GM23338 (cell line): Measurements from ENCODE around the gene COL15A1. TPM values are rescaled to one million over a fixed set of nuclear protein-coding genes. Genes with fewer than 3 reads are reported as not detected.

ENCODE experiments used
- ATAC-seq: fragments of 200-7000 bp; cut with Tn5 transposase; 3 replicates; pipeline ENCODE4 v1.9.1; 2020
- DNase-seq: peaks from one replicate; pipeline ENCODE4 v3.0.0-alpha.2; 2015; ENCODE audit warnings: low spot score
- H2AFZ ChIP-seq: fragments of 200-600 bp; sonication (generic); 2 replicates; pipeline ENCODE4 v1.8.0; 2016; ENCODE audit warnings: antibody characterized with exemption, mild to moderate bottlenecking, moderate library complexity
- H3F3A ChIP-seq: fragments of 200-600 bp; sonication (generic); replicated peaks from 2 replicates; pipeline ENCODE4 v1.8.0; 2017; ENCODE audit warnings: antibody characterized with exemption, mixed run types, low read depth
- H3K27ac ChIP-seq: fragments of 200-600 bp; sonication (generic); 2 replicates; pipeline ENCODE4 v1.6.1; 2016; ENCODE audit warnings: low read depth
- H3K27me3 ChIP-seq: fragments of 200-600 bp; sonication (generic); 2 replicates; pipeline ENCODE4 v1.8.0; 2016; ENCODE audit warnings: mild to moderate bottlenecking, mixed run types, moderate library complexity; ENCODE audit not compliant: insufficient read depth
- H3K36me3 ChIP-seq: fragments of 200-600 bp; sonication (generic); 2 replicates; pipeline ENCODE4 v1.8.0; 2016; ENCODE audit warnings: mild to moderate bottlenecking; ENCODE audit not compliant: insufficient read depth
- H3K4me1 ChIP-seq: fragments of 200-600 bp; sonication (generic); 2 replicates; pipeline ENCODE4 v1.8.0; 2016; ENCODE audit warnings: mild to moderate bottlenecking, moderate library complexity; ENCODE audit not compliant: insufficient read depth
- H3K4me2 ChIP-seq: fragments of 200-600 bp; sonication (generic); 2 replicates; pipeline ENCODE4 v1.7.1; 2017; ENCODE audit warnings: mixed run types
- H3K4me3 ChIP-seq: fragments of 200-600 bp; sonication (generic); 2 replicates; pipeline ENCODE4 v1.6.1; 2016; ENCODE audit warnings: mixed run types
- H3K79me2 ChIP-seq: fragments of 200-600 bp; sonication (generic); replicated peaks from 2 replicates; pipeline ENCODE4 v1.8.0; 2017; ENCODE audit warnings: mild to moderate bottlenecking; ENCODE audit not compliant: insufficient read depth
- H3K9me2 ChIP-seq: fragments of 200-600 bp; sonication (generic); 2 replicates; pipeline ENCODE4 v1.8.0; 2017; ENCODE audit not compliant: insufficient read depth
- H4K20me1 ChIP-seq: fragments of 200-600 bp; sonication (generic); replicated peaks from 2 replicates; pipeline ENCODE4 v1.8.0; 2017; ENCODE audit warnings: mild to moderate bottlenecking; ENCODE audit not compliant: insufficient read depth
- H3K27ac Mint-ChIP-seq: 2 replicates; pipeline ENCODE4 v1.8.0; 2020; ENCODE audit warnings: inconsistent platforms, mild to moderate bottlenecking, moderate library complexity, mixed read lengths
- H3K27me3 Mint-ChIP-seq: 3 replicates; pipeline ENCODE4 v1.8.0; 2022; ENCODE audit warnings: low read depth, mild to moderate bottlenecking, moderate library complexity, mixed read lengths, inconsistent platforms; ENCODE audit not compliant: insufficient read depth, poor library complexity
- H3K36me3 Mint-ChIP-seq: 3 replicates; pipeline ENCODE4 v1.8.0; 2021; ENCODE audit warnings: low read depth, mild to moderate bottlenecking, inconsistent platforms, moderate library complexity, mixed read lengths
- H3K4me1 Mint-ChIP-seq: 3 replicates; pipeline ENCODE4 v1.8.0; 2020; ENCODE audit warnings: mild to moderate bottlenecking, inconsistent platforms, mixed read lengths
- H3K4me3 Mint-ChIP-seq: 3 replicates; pipeline ENCODE4 v1.8.0; 2021; ENCODE audit warnings: moderate library complexity, mild to moderate bottlenecking, inconsistent platforms, mixed read lengths
- H3K9me3 Mint-ChIP-seq: 3 replicates; pipeline ENCODE4 v1.8.0; 2020; ENCODE audit warnings: moderate library complexity, mild to moderate bottlenecking, inconsistent platforms, mixed read lengths
- CREB1 ChIP-seq: fragments of 250-450 bp; sonication (Bioruptor Pico); IDR thresholded peaks from 2 replicates; pipeline ENCODE4 v1.5.0; 2020; ENCODE audit warnings: low read depth, mild to moderate bottlenecking, moderate library complexity
- EZH2 ChIP-seq: fragments of 200-600 bp; sonication (generic); IDR thresholded peaks from one replicate; pipeline ENCODE4 v1.8.0; 2017; ENCODE audit warnings: antibody characterized with exemption, mild to moderate bottlenecking, low read depth; ENCODE audit not compliant: unreplicated experiment
- EZH2phosphoT487 ChIP-seq: fragments of 200-600 bp; sonication (generic); IDR thresholded peaks from one replicate; pipeline ENCODE4 v1.8.1; 2018; ENCODE audit warnings: antibody characterized with exemption; ENCODE audit not compliant: unreplicated experiment
- NANOG ChIP-seq: IDR thresholded peaks from 2 replicates; pipeline ENCODE4 v1.6.1; 2016; ENCODE audit warnings: antibody characterized with exemption, borderline replicate concordance
- STAT1 ChIP-seq: IDR thresholded peaks from one replicate; pipeline ENCODE4 v1.6.1; 2016; ENCODE audit warnings: antibody characterized with exemption; ENCODE audit not compliant: unreplicated experiment
- ZNF114 ChIP-seq: fragments of 250-450 bp; sonication (Bioruptor Pico); IDR thresholded peaks from 2 replicates; pipeline ENCODE4 v1.5.0; 2020; ENCODE audit warnings: mild to moderate bottlenecking, moderate library complexity
- polyA plus RNA-seq: library from polyadenylated mRNA; unstranded; fragments of >200 nt; fragmentation: Nextera tagmentation; extraction: Ambion mirVana; gene quantifications from 2 replicates; pipeline ENCODE4 v1.2.1, GENCODE V29; 2016
- total RNA-seq: library from RNA; depleted of rRNA; stranded (reverse); fragments of >200 nt; shearing (Covaris generic); gene quantifications from 2 replicates; pipeline ENCODE4 v1.2.3, GENCODE V29; 2014
- TF ChIP-seq, protein P1 (sequence below): fragments of 250-450 bp; sonication (Bioruptor Pico); IDR thresholded peaks from 2 replicates; pipeline ENCODE4 v1.5.0; 2020; ENCODE audit warnings: mild to moderate bottlenecking, moderate library complexity
- TF ChIP-seq, protein P2 (sequence below), 2 experiments: fragments of 200-600 bp in 1 of 2; sonication (generic) in 1 of 2; conservative IDR thresholded peaks; 2 replicates each; pipeline versions ENCODE4 v1.5.1 to v1.6.1; 2016 to 2017; ENCODE audit warnings: antibody characterized with exemption in 2 of 2, low read depth in 2 of 2, mild to moderate bottlenecking in 2 of 2, moderate library complexity in 1 of 2

COL15A1 gene
- total and polyA plus RNA-seq, 2 experiments from 2014 or later = 0.17 to 0.18 TPM

DNA sequence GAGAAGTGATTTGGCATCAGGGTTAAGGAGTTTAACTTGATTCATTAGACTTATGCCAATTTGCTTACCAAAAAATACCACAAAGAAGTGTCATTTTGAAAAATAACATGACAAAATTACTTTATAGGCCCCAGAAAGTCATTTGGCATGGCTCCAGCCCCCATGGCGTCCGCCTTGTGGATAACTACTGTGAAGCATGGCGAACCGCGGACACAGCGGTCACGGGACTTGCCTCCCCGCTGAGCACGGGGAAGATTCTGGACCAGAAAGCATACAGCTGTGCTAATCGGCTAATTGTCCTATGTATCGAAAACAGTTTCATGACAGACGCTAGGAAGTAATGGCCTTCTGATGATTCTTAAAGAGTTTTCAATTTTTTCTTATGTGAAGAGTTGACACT lies 125.8 kb downstream of the COL15A1 start (continued):
- TF ChIP-seq, protein P1, sequence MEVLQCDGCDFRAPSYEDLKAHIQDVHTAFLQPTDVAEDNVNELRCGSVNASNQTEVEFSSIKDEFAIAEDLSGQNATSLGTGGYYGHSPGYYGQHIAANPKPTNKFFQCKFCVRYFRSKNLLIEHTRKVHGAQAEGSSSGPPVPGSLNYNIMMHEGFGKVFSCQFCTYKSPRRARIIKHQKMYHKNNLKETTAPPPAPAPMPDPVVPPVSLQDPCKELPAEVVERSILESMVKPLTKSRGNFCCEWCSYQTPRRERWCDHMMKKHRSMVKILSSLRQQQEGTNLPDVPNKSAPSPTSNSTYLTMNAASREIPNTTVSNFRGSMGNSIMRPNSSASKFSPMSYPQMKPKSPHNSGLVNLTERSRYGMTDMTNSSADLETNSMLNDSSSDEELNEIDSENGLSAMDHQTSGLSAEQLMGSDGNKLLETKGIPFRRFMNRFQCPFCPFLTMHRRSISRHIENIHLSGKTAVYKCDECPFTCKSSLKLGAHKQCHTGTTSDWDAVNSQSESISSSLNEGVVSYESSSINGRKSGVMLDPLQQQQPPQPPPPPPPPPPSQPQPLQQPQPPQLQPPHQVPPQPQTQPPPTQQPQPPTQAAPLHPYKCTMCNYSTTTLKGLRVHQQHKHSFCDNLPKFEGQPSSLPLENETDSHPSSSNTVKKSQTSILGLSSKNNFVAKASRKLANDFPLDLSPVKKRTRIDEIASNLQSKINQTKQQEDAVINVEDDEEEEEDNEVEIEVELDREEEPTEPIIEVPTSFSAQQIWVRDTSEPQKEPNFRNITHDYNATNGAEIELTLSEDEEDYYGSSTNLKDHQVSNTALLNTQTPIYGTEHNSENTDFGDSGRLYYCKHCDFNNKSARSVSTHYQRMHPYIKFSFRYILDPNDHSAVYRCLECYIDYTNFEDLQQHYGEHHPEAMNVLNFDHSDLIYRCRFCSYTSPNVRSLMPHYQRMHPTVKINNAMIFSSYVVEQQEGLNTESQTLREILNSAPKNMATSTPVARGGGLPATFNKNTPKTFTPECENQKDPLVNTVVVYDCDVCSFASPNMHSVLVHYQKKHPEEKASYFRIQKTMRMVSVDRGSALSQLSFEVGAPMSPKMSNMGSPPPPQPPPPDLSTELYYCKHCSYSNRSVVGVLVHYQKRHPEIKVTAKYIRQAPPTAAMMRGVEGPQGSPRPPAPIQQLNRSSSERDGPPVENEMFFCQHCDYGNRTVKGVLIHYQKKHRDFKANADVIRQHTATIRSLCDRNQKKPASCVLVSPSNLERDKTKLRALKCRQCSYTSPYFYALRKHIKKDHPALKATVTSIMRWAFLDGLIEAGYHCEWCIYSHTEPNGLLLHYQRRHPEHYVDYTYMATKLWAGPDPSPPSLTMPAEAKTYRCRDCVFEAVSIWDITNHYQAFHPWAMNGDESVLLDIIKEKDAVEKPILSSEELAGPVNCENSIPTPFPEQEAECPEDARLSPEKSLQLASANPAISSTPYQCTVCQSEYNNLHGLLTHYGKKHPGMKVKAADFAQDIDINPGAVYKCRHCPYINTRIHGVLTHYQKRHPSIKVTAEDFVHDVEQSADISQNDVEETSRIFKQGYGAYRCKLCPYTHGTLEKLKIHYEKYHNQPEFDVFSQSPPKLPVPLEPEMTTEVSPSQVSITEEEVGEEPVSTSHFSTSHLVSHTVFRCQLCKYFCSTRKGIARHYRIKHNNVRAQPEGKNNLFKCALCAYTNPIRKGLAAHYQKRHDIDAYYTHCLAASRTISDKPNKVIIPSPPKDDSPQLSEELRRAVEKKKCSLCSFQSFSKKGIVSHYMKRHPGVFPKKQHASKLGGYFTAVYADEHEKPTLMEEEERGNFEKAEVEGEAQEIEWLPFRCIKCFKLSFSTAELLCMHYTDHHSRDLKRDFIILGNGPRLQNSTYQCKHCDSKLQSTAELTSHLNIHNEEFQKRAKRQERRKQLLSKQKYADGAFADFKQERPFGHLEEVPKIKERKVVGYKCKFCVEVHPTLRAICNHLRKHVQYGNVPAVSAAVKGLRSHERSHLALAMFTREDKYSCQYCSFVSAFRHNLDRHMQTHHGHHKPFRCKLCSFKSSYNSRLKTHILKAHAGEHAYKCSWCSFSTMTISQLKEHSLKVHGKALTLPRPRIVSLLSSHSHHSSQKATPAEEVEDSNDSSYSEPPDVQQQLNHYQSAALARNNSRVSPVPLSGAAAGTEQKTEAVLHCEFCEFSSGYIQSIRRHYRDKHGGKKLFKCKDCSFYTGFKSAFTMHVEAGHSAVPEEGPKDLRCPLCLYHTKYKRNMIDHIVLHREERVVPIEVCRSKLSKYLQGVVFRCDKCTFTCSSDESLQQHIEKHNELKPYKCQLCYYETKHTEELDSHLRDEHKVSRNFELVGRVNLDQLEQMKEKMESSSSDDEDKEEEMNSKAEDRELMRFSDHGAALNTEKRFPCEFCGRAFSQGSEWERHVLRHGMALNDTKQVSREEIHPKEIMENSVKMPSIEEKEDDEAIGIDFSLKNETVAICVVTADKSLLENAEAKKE = no peak
- TF ChIP-seq NANOG (no peak), ZNF114 (CRISPR knock-in tag) (no peak), EZH2phosphoT487 (no peak), CREB1 (no peak), STAT1 (no peak)

DNA sequence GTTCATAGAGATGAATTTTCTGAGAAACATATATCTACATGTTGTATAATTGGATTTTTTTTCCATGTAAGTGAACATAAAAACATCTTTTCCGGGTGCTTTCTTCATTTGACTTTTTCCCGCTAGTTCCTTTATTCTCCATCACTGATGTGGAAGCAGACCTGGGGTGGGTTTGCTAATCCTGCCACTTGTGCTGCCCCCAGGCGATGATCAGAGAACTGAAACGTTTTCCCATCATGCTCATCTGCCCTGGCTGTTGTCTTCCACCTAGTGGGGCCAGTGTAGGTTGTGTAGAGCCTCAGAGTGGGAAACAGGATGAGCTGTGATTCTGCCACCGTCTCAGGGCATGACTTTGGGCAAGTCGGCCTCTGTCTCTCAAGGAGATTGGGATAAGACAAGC lies 127.0 kb downstream of the COL15A1 start:
- no peaks in the 10 kb centered on the region for H4K20me1 ChIP-seq
- no peak for DNase-seq
- Mint-ChIP-seq H3K9me3 (no peaks in the 10 kb centered on the region), H3K27ac (no peak overlapping the region), H3K4me3 (no peak overlapping the region), H3K4me1 (no peaks in the 10 kb centered on the region), H3K27me3 (peaks cover 8% of the 10 kb centered on the region), H3K36me3 (no peaks in the 10 kb centered on the region)
- peaks cover 4% of the 10 kb centered on the region; the same call in 1 of the 2 replicates for H3K9me2 ChIP-seq
- H3K27me3 ChIP-seq = no peaks in the 10 kb centered on the region
- H3K27ac ChIP-seq = no peak overlapping the region
- TF ChIP-seq, protein P2, sequence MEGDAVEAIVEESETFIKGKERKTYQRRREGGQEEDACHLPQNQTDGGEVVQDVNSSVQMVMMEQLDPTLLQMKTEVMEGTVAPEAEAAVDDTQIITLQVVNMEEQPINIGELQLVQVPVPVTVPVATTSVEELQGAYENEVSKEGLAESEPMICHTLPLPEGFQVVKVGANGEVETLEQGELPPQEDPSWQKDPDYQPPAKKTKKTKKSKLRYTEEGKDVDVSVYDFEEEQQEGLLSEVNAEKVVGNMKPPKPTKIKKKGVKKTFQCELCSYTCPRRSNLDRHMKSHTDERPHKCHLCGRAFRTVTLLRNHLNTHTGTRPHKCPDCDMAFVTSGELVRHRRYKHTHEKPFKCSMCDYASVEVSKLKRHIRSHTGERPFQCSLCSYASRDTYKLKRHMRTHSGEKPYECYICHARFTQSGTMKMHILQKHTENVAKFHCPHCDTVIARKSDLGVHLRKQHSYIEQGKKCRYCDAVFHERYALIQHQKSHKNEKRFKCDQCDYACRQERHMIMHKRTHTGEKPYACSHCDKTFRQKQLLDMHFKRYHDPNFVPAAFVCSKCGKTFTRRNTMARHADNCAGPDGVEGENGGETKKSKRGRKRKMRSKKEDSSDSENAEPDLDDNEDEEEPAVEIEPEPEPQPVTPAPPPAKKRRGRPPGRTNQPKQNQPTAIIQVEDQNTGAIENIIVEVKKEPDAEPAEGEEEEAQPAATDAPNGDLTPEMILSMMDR (conservative IDR thresholded peaks at IDR 0.05; ENCODE audit: low read depth in 2 of 2) = 0 out of 4 replicates have a peak, but pooled peaks of 1 of the 2 experiments have one; percentile 10
- no peak for TF ChIP-seq EZH2
- H3K36me3 ChIP-seq = no peaks in the 10 kb centered on the region
- no peaks in the 10 kb centered on the region for H3K4me1 ChIP-seq
- no peaks in the 10 kb centered on the region for H3K79me2 ChIP-seq
- no peaks in the 10 kb centered on the region for H3F3A ChIP-seq
- H3K4me3 ChIP-seq = no peak overlapping the region
- H2AFZ ChIP-seq = no peak overlapping the region
- no peak for ATAC-seq
- no peak overlapping the region for H3K4me2 ChIP-seq
